Vagina (tissue), 2 donors: ENCODE data around the gene BIVM. TPM values are rescaled to one million over a fixed set of nuclear protein-coding genes. Genes with fewer than 3 reads are reported as not detected.

Experiments
- DNase-seq, 2 donors: peaks; one replicate each; pipeline ENCODE4 v3.0.0-alpha.2; 2017; ENCODE audit errors: extremely low spot score in 2 of 2
- H3K27ac ChIP-seq: fragments of 200-600 bp; sonication (generic); one replicate; pipeline ENCODE4 v1.5.1; 2019
- H3K27me3 ChIP-seq: fragments of 200-600 bp; sonication (generic); one replicate; pipeline ENCODE4 v1.5.1; 2019
- H3K36me3 ChIP-seq, 2 donors: fragments of 200-600 bp; sonication (generic); one replicate each; pipeline ENCODE4 v1.5.1; 2017 to 2019
- H3K4me1 ChIP-seq: fragments of 200-600 bp; sonication (generic); one replicate; pipeline ENCODE4 v1.5.1; 2019
- H3K4me3 ChIP-seq, 2 donors: fragments of 200-600 bp; sonication (generic); 1 replicate in 1 of 2; 2 replicates in 1 of 2; pipeline ENCODE4 v1.5.1; 2016 to 2019
- H3K9me3 ChIP-seq: fragments of 200-600 bp; sonication (generic); one replicate; pipeline ENCODE4 v1.5.1; 2019
- POLR2A ChIP-seq, 2 donors: fragments of 450-650 bp; IDR thresholded peaks; one replicate each; pipeline ENCODE4 v1.6.1; 2017; ENCODE audit warnings: antibody characterized with exemption in 2 of 2, mild to moderate bottlenecking in 2 of 2, moderate library complexity in 2 of 2
- POLR2AphosphoS5 ChIP-seq, 2 donors: sonication (generic); formaldehyde crosslinking; IDR thresholded peaks; one replicate each; pipeline ENCODE4 v1.9.0; 2017; ENCODE audit warnings: antibody characterized with exemption in 2 of 2, mild to moderate bottlenecking in 2 of 2, low read depth in 1 of 2; ENCODE audit not compliant: insufficient read depth in 1 of 2
- intact Hi-C: fragments of 100-400 bp; cut with DNase I; formaldehyde crosslinking; loops from one replicate; pipeline ENCODE4 v1.15.1; 2023
- total RNA-seq: library from RNA; depleted of rRNA; stranded (reverse); fragments of >200 nt; gene quantifications from one replicate; pipeline ENCODE4 v1.2.3, GENCODE V29; 2016
- TF ChIP-seq, protein P1 (sequence below), 3 experiments: fragments of 450-650 bp in 2 of 3; fragments of 200-600 bp in 1 of 3; sonication (generic) in 1 of 3; IDR thresholded peaks; one replicate each; pipeline ENCODE4 v1.5.1; 2017 to 2019; ENCODE audit warnings: antibody characterized with exemption in 3 of 3, mild to moderate bottlenecking in 2 of 3, moderate library complexity in 2 of 3

BIVM gene
- total RNA-seq, 1 donor from 2014 or later: 12.3 TPM

DNA sequence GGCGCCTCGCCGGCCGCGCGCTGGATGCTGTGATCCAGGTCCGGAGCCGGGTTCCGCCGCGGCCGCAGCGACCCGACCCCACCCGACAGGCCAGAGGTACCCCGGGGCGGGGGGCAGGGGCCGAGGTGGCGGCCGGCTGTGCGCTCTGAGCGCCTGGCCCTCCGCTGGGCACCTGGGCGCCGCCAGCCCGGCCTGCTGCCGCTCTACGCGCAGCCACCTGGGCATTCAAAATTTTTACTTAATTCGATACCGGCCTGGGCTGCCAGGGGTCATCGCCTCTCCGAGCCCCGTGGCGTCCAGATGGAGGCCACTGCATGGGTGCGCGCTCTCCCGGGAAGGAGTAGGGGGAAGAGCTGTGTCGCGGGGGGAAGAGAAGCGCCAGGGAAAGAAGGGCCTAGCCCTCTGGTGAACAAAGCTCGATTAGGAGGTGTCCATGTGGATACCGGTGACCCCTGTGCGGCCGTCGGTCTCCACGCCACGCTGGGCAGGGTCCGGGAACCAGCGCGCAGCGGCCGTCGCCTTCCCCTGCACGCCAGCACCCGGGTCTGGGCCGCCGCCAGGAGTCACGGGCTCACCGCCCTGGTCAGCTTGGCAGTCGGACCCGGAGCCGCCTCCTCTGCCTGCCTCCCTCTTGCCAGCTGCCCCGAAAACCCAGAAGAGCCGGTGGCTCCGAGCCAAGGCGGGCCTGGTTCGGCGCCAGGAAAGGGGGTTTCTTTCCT is 666 bp downstream of the BIVM start:
- Histone ChIP-seq H3K27me3 (no peaks in the 10 kb centered on the region), H3K9me3 (no peaks in the 10 kb centered on the region), H3K36me3 (no peaks in the 10 kb centered on the region), H3K4me1 (peaks cover 6% of the 10 kb centered on the region), H3K27ac (peak overlapping the region; percentile 78), H3K4me3 (peak overlapping the region; percentile 65 to 80)
- no peak for DNase-seq
- no peak for TF ChIP-seq POLR2A (IDR thresholded peaks at IDR 0.05)
- TF ChIP-seq POLR2AphosphoS5 (IDR thresholded peaks at IDR 0.05; ENCODE audit: insufficient read depth in 1 of 2, low read depth in 1 of 2): no peak
- intact Hi-C loops: no loop called here

DNA sequence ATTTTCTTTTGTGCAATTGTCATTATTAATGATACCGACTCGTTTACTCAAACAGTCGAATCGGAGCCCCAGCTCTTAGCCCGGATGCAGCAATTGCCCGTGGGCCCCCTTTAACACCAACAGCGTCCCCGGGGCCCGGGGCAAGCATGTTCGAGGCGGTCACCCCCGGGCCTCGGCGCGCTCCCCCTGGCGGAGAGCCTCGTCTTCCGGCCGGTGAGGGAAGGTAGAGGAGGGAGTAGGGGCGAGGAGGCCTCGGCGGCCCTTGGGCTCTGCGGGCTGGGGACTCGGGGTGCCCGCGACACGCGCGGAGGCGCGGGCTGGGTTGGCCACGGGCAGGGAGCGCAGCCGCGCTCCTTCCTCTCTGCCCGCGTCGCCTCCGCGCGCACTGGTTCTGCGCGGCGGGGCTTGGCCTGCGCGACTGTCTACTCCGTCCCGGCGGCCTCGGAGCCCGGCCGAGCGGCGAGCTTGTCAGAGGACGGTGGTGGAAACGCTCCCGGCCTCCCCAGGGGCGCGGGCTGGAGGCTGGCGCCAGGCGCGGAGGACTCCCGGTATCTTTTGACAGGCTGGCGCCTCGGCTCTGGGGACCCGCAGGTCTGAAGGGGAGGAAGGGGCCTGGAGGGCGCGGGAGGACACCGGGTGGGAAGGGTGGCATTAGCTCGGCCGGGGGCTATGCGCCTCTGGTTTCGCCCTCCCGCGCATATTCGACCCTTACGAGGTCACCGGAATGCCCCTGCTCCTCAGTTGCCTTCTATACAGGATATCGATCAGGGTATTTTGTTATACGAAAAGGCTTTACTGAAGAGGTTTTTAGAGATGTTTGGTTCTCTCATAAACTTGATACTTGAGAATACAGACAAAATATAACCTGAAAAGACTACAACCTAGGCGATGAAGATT is 1.5 kb downstream of the BIVM start:
- peak overlapping the region; percentile 78 for H3K27ac ChIP-seq
- DNase-seq: no peak
- intact Hi-C loops: no loop called here
- no peaks in the 10 kb centered on the region for H3K36me3 ChIP-seq
- H3K27me3 ChIP-seq: no peaks in the 10 kb centered on the region
- peak overlapping the region; percentile 65 to 80 for H3K4me3 ChIP-seq
- H3K4me1 ChIP-seq: peaks cover 6% of the 10 kb centered on the region
- TF ChIP-seq POLR2AphosphoS5 (IDR thresholded peaks at IDR 0.05; ENCODE audit: insufficient read depth in 1 of 2, low read depth in 1 of 2): peak; percentile 7 to 60
- no peak for TF ChIP-seq POLR2A (IDR thresholded peaks at IDR 0.05)
- TF ChIP-seq, protein P1, sequence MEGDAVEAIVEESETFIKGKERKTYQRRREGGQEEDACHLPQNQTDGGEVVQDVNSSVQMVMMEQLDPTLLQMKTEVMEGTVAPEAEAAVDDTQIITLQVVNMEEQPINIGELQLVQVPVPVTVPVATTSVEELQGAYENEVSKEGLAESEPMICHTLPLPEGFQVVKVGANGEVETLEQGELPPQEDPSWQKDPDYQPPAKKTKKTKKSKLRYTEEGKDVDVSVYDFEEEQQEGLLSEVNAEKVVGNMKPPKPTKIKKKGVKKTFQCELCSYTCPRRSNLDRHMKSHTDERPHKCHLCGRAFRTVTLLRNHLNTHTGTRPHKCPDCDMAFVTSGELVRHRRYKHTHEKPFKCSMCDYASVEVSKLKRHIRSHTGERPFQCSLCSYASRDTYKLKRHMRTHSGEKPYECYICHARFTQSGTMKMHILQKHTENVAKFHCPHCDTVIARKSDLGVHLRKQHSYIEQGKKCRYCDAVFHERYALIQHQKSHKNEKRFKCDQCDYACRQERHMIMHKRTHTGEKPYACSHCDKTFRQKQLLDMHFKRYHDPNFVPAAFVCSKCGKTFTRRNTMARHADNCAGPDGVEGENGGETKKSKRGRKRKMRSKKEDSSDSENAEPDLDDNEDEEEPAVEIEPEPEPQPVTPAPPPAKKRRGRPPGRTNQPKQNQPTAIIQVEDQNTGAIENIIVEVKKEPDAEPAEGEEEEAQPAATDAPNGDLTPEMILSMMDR (IDR thresholded peaks at IDR 0.05): peak in 2 of 3 experiments; percentile 42 to 52
- no peaks in the 10 kb centered on the region for H3K9me3 ChIP-seq

DNA sequence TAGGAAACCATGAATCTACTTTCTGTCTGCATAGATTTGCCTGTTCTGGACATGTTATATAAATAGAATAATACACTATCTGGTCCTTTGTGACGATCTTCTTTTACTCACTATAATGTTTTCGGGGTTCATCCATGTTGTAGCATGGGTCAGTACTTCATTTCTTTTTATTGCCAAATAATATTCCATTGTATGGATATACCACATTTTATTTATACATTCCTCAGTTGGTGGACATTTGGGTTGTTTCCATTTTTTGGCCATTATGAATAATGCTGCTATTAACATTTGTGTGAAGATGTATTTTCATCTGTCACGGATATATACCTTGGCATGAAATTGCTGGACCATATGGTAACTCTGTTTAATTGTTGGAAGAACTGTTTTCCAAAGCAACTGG is 6.8 kb downstream of the BIVM start:
- TF ChIP-seq, protein P1 (IDR thresholded peaks at IDR 0.05): no peak
- TF ChIP-seq POLR2AphosphoS5 (IDR thresholded peaks at IDR 0.05; ENCODE audit: insufficient read depth in 1 of 2, low read depth in 1 of 2) (no peak), POLR2A (IDR thresholded peaks at IDR 0.05) (no peak)
- Histone ChIP-seq H3K36me3 (no peaks in the 10 kb centered on the region), H3K4me3 (no peak overlapping the region), H3K4me1 (no peaks in the 10 kb centered on the region), H3K27ac (no peak overlapping the region), H3K9me3 (no peaks in the 10 kb centered on the region), H3K27me3 (no peaks in the 10 kb centered on the region)
- no peak for DNase-seq
- intact Hi-C loops: no loop called here

- H3K27me3 ChIP-seq: no peaks in the 10 kb centered on the region
- no peaks in the 10 kb centered on the region for H3K4me1 ChIP-seq
- peaks cover 0 to 6% of the 10 kb centered on the region in 2 donors for H3K36me3 ChIP-seq
- intact Hi-C loops: no loop called here
- no peak for DNase-seq
- H3K9me3 ChIP-seq: no peaks in the 10 kb centered on the region
- no peak overlapping the region for H3K4me3 ChIP-seq
- TF ChIP-seq POLR2A (IDR thresholded peaks at IDR 0.05) (no peak), POLR2AphosphoS5 (IDR thresholded peaks at IDR 0.05; ENCODE audit: insufficient read depth in 1 of 2, low read depth in 1 of 2) (no peak)
- TF ChIP-seq, protein P1 (IDR thresholded peaks at IDR 0.05): no peak
- H3K27ac ChIP-seq: no peak overlapping the region
Measured at GRCh38 chr13:102807699-102808098, 8.8 kb downstream of the BIVM start.

- H3K27ac ChIP-seq: no peak overlapping the region
- H3K27me3 ChIP-seq: no peaks in the 10 kb centered on the region
- H3K9me3 ChIP-seq: no peaks in the 10 kb centered on the region
- H3K36me3 ChIP-seq: peaks cover 0 to 14% of the 10 kb centered on the region in 2 donors
- TF ChIP-seq POLR2A (IDR thresholded peaks at IDR 0.05) (no peak), POLR2AphosphoS5 (IDR thresholded peaks at IDR 0.05; ENCODE audit: insufficient read depth in 1 of 2, low read depth in 1 of 2) (no peak)
- TF ChIP-seq, protein P1 (IDR thresholded peaks at IDR 0.05): no peak
- intact Hi-C loops: no loop called here
- H3K4me1 ChIP-seq: no peaks in the 10 kb centered on the region
- no peak overlapping the region for H3K4me3 ChIP-seq
- DNase-seq: no peak
Measured at GRCh38 chr13:102812611-102813287, 13.8 kb downstream of the BIVM start.
